Mucosa of gallbladder (tissue), 1 donor: Measurements from ENCODE around the gene AMPD1. TPM values are rescaled to one million over a fixed set of nuclear protein-coding genes. Genes with fewer than 3 reads are reported as not detected.
A peak's percentile ranks its signal among the peaks of the same experiment; 100 is the strongest.

Source experiments
- DNase-seq: peaks from one replicate; pipeline ENCODE4 v3.0.0-alpha.2; 2020; ENCODE audit warnings: low spot score
- total RNA-seq: library from RNA; stranded (reverse); gene quantifications from one replicate; pipeline ENCODE4 v1.2.1, GENCODE V29; 2021
- donor health status: DM: no; HTN: no; CAD: no.

AMPD1 gene
- total RNA-seq, result not detected

- DNase-seq, result no peak
Measured at GRCh38 chr1:114695430-114696058, at the start of gene AMPD1. TSS of gene AMPD1 (minus strand) at chr1:114695546. CDS start at chr1:114695471, 75 bp downstream.

GRCh38 chr1:114741963-114742746, 46.8 kb upstream of the AMPD1 start:
- no peak for DNase-seq

GRCh38 chr1:114740331-114740730, 45.0 kb upstream of the AMPD1 start:
- DNase-seq, result no peak

- DNase-seq, result peak; percentile 43
Measured at GRCh38 chr1:114737314-114737849, 42.0 kb upstream of the AMPD1 start.

- no peak for DNase-seq
Measured at GRCh38 chr1:114735479-114735878, 40.1 kb upstream of the AMPD1 start.

- no peak for DNase-seq
Measured at GRCh38 chr1:114729782-114730181, 34.4 kb upstream of the AMPD1 start.

- no peak for DNase-seq
Measured at GRCh38 chr1:114728553-114728952, 33.2 kb upstream of the AMPD1 start.

- DNase-seq, result no peak
Measured at GRCh38 chr1:114725230-114725629, 29.9 kb upstream of the AMPD1 start.

GRCh38 chr1:114723915-114724314, 28.6 kb upstream of the AMPD1 start:
- no peak for DNase-seq

- DNase-seq, result no peak
Measured at GRCh38 chr1:114723457-114723856, 28.1 kb upstream of the AMPD1 start.

- no peak for DNase-seq
Measured at GRCh38 chr1:114720492-114720891, 25.1 kb upstream of the AMPD1 start.

- no peak for DNase-seq
Measured at GRCh38 chr1:114719424-114719787, 24.1 kb upstream of the AMPD1 start.

- DNase-seq, result no peak
Measured at GRCh38 chr1:114718661-114719423, 23.5 kb upstream of the AMPD1 start.

GRCh38 chr1:114716304-114717170, 21.2 kb upstream of the AMPD1 start, which contains the start of gene NRAS:
TSS of gene NRAS (minus strand) at chr1:114716771. CDS start at chr1:114716160, 611 bp downstream.
- DNase-seq, result peak; percentile 95

GRCh38 chr1:114715952-114716303, 20.6 kb upstream of the AMPD1 start:
- DNase-seq, result no peak

- no peak for DNase-seq
Measured at GRCh38 chr1:114712977-114713376, 17.6 kb upstream of the AMPD1 start.

GRCh38 chr1:114710360-114710759, 15.0 kb upstream of the AMPD1 start:
- no peak for DNase-seq

GRCh38 chr1:114707604-114708003, 12.3 kb upstream of the AMPD1 start:
- DNase-seq, result no peak

GRCh38 chr1:114703242-114703641, 7.9 kb upstream of the AMPD1 start:
- DNase-seq, result no peak

GRCh38 chr1:114702737-114703136, 7.4 kb upstream of the AMPD1 start:
- no peak for DNase-seq

GRCh38 chr1:114701931-114702330, 6.6 kb upstream of the AMPD1 start:
- no peak for DNase-seq
